GM18520 (cell line): ENCODE results near the gene DNAJC1.
A peak's percentile ranks its signal among the peaks of the same experiment; 100 is the strongest.

Source experiments
- ATAC-seq: cut with Tn5 transposase; IDR thresholded peaks from one replicate; pipeline ENCODE4 v1.9.1; 2021; ENCODE audit not compliant: unreplicated experiment

The DNAJC1 gene

DNA sequence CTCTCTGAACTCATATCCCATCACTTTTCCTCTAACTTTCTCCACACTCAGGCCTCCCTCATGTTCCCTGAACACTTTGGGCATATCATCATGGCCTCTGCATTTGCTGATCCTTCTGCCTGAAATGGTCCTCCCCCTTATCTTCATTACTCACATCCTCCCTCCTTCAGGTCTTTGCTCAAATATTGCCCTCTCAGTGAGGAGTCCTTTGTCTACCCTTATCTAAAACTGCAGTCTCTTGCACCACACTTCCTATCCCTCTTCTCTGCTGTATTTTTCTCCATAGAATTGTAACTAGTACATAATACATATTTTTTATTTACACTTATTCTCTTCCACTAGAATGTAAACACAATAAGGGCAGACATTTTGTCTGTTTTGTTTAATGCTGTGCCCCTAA, 41.7 kb downstream of the DNAJC1 start:
- ATAC-seq, result no peak

DNA sequence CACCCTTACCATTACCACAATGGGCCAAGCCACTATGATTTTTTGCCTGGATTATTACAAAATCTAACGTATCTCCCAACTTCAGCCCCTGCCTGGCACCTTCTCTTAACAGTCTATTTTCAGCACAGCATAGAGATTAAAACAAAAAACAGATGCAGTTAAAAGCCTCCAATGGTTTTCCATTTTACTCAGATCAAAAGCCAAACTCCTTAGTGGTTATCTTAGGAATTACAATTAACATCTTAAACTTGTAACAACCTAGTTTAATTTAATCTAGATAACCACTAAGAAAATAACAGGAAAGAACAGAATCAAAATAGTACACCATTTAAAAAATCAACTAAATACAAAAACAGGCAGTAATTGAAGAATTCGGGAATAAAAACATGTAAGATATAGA, 43.5 kb downstream of the DNAJC1 start:
- ATAC-seq, result no peak

DNA sequence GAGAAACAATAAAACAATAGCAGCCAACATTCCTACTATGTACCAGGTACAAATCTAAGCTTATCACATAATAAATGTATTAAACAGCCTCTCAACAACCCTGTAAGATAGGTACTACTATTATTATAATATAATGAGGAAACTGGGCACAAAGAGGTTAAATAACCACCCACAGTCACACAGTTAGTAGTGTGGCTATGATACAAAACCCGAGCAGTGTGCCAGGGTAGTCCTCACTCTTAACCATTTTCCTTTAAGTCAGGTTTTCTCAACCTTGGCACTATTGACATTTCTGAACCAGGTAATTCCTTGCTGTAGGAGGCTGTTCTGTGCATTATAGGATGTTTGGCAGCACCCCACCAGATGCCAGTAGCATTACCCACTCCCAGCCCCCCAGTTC, 48.8 kb downstream of the DNAJC1 start:
- no peak for ATAC-seq

DNA sequence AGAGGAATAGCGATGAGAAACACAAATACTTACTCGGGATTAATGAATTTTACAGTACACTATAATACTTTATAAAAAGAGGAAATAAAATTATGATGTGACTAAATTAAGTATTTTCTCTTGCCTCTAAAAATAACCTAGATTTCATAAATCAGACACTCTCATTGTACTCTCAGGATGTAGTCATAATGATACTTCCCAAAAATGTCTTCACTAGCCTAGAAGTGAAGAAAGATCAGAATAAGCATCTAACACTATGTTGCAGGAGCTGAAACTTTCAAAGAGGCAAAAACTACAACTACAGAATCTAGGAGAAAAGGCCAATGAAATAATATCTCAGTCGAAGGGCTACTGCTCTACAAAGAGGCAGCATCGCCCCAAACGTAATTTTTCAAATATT, 49.4 kb downstream of the DNAJC1 start:
- no peak for ATAC-seq

- peak; percentile 54 for ATAC-seq
Observed at GRCh38 chr10:21953585-21954057, 49.9 kb downstream of the DNAJC1 start.

- ATAC-seq, result no peak
Observed at GRCh38 chr10:21950566-21950965, 53.0 kb downstream of the DNAJC1 start.

DNA sequence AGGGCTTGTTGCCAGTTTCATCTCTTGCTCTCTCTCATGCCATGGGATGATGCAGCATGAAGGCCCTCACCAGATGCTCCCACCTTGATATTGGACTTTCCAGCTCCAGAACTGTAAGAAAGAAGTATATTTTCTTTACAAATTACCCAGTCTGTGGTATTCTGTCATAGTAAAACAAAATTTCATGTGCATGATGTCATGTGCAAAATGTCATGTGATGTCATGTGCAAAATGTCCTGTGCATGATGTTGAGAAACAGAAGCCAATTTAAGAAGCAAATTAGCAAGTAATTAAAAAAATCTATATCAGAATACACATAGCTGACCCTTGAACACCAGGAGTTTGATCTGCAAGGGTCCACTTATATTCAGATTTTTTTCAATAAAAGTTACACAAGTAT, 56.6 kb downstream of the DNAJC1 start:
- no peak for ATAC-seq

DNA sequence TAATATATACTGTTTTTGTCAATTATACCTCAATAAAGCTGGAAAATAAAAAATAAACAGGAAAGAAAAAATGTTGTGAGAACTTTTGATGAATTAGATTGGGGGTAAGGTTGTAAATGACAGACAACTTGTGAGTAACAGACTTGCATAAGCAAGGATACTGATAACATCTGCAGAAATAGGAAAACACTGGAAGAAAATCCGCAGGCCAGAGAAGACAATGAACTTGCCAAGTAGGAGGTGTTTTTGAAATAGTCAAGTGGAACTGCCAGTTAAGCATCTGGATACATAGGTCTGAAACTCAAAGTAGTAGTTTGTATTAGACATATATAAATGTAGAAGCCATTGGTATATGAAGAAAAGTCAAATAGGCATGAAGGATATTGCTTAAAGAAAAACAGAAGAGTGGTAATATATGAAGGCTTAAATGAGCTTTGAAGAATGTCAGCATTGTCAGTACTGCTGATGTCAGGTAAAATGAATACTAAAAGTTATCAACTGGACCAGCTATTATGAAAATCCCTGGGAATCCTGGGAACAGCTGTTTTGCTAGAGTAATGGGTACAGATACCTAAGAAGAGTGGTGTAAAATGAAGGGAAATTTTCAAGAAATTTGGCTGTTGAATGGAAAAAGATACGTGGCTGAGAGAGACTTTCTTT, 58.7 kb downstream of the DNAJC1 start:
- ATAC-seq, result no peak

DNA sequence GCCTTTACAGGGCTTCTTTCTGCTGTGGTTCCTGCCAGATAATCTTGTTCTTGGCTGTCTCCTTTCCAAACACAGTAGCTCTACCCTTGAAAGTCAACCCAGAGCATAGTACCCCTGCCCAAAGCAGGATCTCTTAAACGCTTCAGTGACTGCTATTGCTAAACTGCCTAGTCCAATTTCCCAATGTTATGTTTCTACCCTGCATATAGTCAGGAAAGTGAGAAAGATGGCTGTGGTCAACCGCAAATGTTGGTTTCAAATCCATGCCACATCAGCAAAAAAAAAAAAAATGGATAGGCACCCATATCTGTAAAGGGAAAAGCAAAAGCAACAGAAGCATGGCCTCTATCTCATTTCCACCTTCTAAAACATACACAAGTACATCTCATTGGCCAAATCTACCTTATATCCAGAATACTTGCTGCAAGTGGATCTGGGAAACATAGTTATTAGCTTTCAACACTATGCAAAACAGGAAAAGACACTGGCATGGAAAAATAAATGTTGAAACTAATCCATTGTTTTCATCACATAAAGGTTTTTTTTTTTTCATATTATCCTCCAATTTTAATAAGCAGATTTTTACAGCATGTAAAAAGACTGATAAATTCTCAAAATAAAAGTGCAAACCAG, 59.8 kb downstream of the DNAJC1 start:
- no peak for ATAC-seq

DNA sequence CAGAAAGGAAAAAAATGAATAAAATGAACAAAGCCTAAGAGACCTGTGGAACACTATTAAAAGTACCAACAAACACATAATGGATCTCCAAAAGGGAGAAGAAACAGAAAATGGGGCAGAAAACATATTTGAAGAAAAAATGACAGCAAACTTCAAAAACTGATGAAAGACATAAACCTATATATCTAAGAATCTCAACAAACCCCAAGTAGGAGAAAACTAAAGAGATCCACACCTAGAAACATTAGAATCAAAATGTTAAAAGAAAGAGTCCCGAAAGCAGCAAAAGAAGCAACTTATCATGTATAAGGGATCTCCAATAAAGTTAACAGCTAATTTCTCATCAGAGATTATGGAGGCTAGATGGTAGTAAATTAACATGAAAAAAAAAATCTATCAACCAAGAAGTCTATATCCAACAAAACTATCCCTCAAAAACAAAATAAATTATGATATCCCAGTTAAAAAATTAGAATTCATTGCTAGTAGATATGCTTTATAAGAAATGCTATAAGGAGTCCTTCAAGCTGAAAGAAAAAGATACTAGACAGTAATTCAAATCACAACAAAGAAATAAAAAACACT, 68.0 kb downstream of the DNAJC1 start:
- no peak for ATAC-seq

- no peak for ATAC-seq
Observed at GRCh38 chr10:21934307-21934706, 69.2 kb downstream of the DNAJC1 start.

DNA sequence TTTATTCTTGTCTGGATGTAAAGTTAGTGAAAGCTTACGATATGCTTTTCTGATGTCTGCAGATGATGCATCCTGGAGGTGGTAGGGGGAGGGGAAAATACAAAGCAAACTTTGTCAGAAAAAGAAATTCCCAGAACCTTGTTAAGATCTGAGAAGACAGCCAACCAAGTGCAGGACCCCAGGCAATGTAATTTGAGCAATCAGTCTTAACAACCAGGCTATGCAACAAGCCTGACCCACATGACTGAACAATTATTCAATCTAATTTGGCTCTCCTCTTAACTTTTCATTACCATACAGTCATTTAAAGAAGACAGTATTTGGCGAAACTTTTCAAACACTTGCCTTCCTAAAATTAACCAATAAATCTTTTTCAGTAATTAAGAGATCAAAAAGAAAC, 74.5 kb downstream of the DNAJC1 start:
- ATAC-seq, result no peak

- no peak for ATAC-seq
Observed at GRCh38 chr10:21927631-21928353, 75.7 kb downstream of the DNAJC1 start.

GRCh38 chr10:21926949-21927348, 76.6 kb downstream of the DNAJC1 start:
- no peak for ATAC-seq

- no peak for ATAC-seq
Observed at GRCh38 chr10:21926358-21926925, 77.1 kb downstream of the DNAJC1 start.

GRCh38 chr10:21925851-21926250, 77.7 kb downstream of the DNAJC1 start:
- no peak for ATAC-seq

GRCh38 chr10:21924511-21924910, 79.0 kb downstream of the DNAJC1 start:
- ATAC-seq, result no peak

- no peak for ATAC-seq
Observed at GRCh38 chr10:21920633-21921032, 82.9 kb downstream of the DNAJC1 start.

GRCh38 chr10:21919906-21920305, 83.6 kb downstream of the DNAJC1 start:
- no peak for ATAC-seq

DNA sequence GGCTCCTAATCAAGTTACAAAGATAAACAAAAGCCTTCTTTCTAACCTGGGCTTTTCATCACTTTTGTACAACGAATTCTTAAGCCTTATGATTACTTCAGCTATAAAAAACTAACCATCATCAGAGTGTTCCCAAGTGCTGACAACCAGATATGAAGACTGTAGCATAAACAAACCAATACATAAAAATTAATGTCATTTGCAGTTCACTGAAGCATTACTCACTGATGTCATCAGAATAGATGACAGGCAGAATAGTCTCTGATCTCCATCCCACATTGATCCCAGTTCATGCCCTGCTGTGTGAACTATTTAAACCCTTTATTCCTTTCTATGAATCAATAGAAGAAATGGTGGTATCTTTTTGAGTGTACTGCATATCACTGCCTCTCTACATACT, 84.4 kb downstream of the DNAJC1 start:
- ATAC-seq, result no peak

- ATAC-seq, result no peak
Observed at GRCh38 chr10:21912625-21913024, 90.9 kb downstream of the DNAJC1 start.
